Upper lobe of left lung (tissue), 6 donors: ENCODE measurements around the gene ZNF407. TPM values are rescaled to one million over a fixed set of nuclear protein-coding genes. Genes with fewer than 3 reads are reported as not detected.

Experiments
- ATAC-seq, 2 donors: fragments of 200-7000 bp; cut with Tn5 transposase; one replicate each; pipeline ENCODE4 v1.9.1; 2022; ENCODE audit warnings: mild to moderate bottlenecking in 2 of 2, moderate library complexity in 2 of 2; ENCODE audit not compliant: low FRiP score in 2 of 2
- DNase-seq, 2 donors: peaks; one replicate each; pipeline ENCODE4 v3.0.0-alpha.2; 2019 to 2020
- H3K27ac ChIP-seq, 4 donors: fragments of 200-600 bp; sonication (generic); one replicate each; pipeline ENCODE4 v1.5.1; 2016 to 2019
- H3K27me3 ChIP-seq, 4 donors: fragments of 200-600 bp; sonication (generic); one replicate each; pipeline ENCODE4 v1.5.1; 2017 to 2019
- H3K36me3 ChIP-seq, 4 donors: fragments of 200-600 bp; sonication (generic); one replicate each; pipeline ENCODE4 v1.5.1; 2016 to 2019
- H3K4me1 ChIP-seq, 4 donors: fragments of 200-600 bp; sonication (generic); one replicate each; pipeline ENCODE4 v1.5.1; 2018 to 2019
- H3K4me3 ChIP-seq, 4 donors: fragments of 200-600 bp; sonication (generic); one replicate each; pipeline ENCODE4 v1.5.1; 2017 to 2019; ENCODE audit warnings: mild to moderate bottlenecking in 2 of 4, moderate library complexity in 1 of 4
- H3K9me3 ChIP-seq, 4 donors: fragments of 200-600 bp; sonication (generic); one replicate each; pipeline ENCODE4 v1.5.1; 2018 to 2019
- CTCF ChIP-seq, 6 experiments: fragments of 450-650 bp in 4 of 6; fragments of 200-600 bp in 2 of 6; sonication (generic) in 2 of 6; IDR thresholded peaks; one replicate each; pipeline ENCODE4 v1.5.1; 2016 to 2019; ENCODE audit warnings: antibody characterized with exemption in 6 of 6
- EP300 ChIP-seq, 4 donors: sonication (generic); formaldehyde crosslinking; IDR thresholded peaks; one replicate each; pipeline ENCODE4 v1.5.1; 2017; ENCODE audit warnings: antibody characterized with exemption in 4 of 4, control low read depth in 2 of 4
- POLR2A ChIP-seq, 4 donors: fragments of 450-650 bp; IDR thresholded peaks; one replicate each; pipeline ENCODE4 v1.5.1; 2016 to 2017; ENCODE audit warnings: antibody characterized with exemption in 4 of 4, mild to moderate bottlenecking in 2 of 4
- POLR2AphosphoS5 ChIP-seq, 2 donors: sonication (generic); formaldehyde crosslinking; IDR thresholded peaks; one replicate each; pipeline ENCODE4 v1.5.1; 2017; ENCODE audit warnings: antibody characterized with exemption in 2 of 2
- WGBS, 2 donors: methylation state at CpG; one replicate each; pipeline ENCODE4 v1.1.5; 2017 to 2018; 5-methylcytosine and 5-hydroxymethylcytosine counted together
- total RNA-seq, 6 donors: library from RNA; depleted of rRNA in 4 of 6; stranded (reverse); fragments of >200 nt in 4 of 6; gene quantifications; one replicate each; pipeline versions ENCODE4 v1.1.0 to v1.2.1, GENCODE V29; 2016 to 2021
- donor health status: DM: no; HTN: no; CAD: no; lungs with moderate emphysema.
- donor health status: DM: no; HTN: yes; CAD: no; lungs with severe emphysema.

ZNF407 gene
- total RNA-seq, 6 donors from 2014 or later: 12.2 to 77.5 (median 17.1) TPM

DNA sequence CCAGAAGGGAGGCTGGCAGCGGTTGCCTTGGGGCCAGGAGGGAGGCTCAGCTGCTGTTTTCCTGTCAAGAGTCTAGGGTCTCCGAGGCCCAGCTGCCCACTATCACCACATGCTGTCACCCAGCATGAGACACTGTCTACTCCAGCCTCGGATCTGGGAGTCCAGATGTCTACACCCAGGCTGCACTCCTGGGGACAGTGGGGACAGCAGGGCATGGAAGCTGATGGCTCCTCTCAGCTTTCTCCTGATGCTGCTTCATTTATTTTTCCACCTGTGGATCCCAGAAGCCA, 477.3 kb downstream of the ZNF407 start:
- peaks cover 13 to 21% (median 16%) of the 10 kb centered on the region in 4 donors for H3K4me1 ChIP-seq
- peaks cover 4 to 21% (median 6%) of the 10 kb centered on the region in 4 donors for H3K9me3 ChIP-seq
- no peak overlapping the region for H3K4me3 ChIP-seq
- no peaks in the 10 kb centered on the region for H3K36me3 ChIP-seq
- ATAC-seq (no peak), DNase-seq (no peak)
- H3K27me3 ChIP-seq: no peaks in the 10 kb centered on the region
- no peak for TF ChIP-seq EP300 (IDR thresholded peaks at IDR 0.05)
- TF ChIP-seq POLR2A (IDR thresholded peaks at IDR 0.05): no peak
- TF ChIP-seq POLR2AphosphoS5 (IDR thresholded peaks at IDR 0.05): no peak
- TF ChIP-seq CTCF (IDR thresholded peaks at IDR 0.05): no peak
- WGBS, 2 donors: 94 to 100% methylated on average over 1 to 3 of the region's 3 CpGs
- H3K27ac ChIP-seq: no peak overlapping the region

DNA sequence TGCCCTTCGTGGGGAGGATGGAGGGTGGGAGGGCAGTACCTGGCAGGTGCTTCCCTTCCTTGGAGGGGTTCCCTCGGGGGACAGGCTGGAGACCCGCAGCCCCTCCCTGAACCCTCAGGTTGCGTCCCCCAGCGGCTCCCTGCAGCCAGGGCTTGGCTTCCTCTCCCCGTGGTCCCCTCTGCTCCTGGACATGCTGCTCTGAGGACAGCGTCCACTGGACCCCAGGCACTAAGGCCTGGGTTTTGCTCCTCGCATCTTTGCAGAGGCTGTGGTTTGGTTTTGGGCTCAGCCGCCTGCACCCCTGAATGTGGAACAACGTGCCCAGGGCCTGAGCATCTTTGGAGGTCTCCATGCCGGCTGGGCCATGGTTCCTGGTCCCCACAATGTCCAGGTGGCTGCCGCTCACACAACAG, 477.8 kb downstream of the ZNF407 start:
- no peak for TF ChIP-seq POLR2A (IDR thresholded peaks at IDR 0.05)
- TF ChIP-seq CTCF (IDR thresholded peaks at IDR 0.05): no peak
- no peak for TF ChIP-seq EP300 (IDR thresholded peaks at IDR 0.05)
- TF ChIP-seq POLR2AphosphoS5 (IDR thresholded peaks at IDR 0.05): no peak
- WGBS, 2 donors: 95 to 97% methylated on average over 7 to 12 of the region's 12 CpGs
- DNase-seq: no peak

GRCh38 chr18:75076286-75076685, 478.6 kb downstream of the ZNF407 start:
- WGBS, 2 donors: 92% methylated on average over 5 of the region's 5 CpGs
- TF ChIP-seq CTCF (IDR thresholded peaks at IDR 0.05): no peak
- TF ChIP-seq POLR2A (IDR thresholded peaks at IDR 0.05): no peak
- no peak for TF ChIP-seq EP300 (IDR thresholded peaks at IDR 0.05)
- no peak for TF ChIP-seq POLR2AphosphoS5 (IDR thresholded peaks at IDR 0.05)
- no peak for DNase-seq
- H3K36me3 ChIP-seq: no peaks in the 10 kb centered on the region
- no peaks in the 10 kb centered on the region for H3K27me3 ChIP-seq
- H3K9me3 ChIP-seq: peaks cover 4 to 21% (median 6%) of the 10 kb centered on the region in 4 donors
- ATAC-seq: no peak
- no peak overlapping the region for H3K4me3 ChIP-seq
- H3K27ac ChIP-seq: no peak overlapping the region
- peaks cover 7 to 9% (median 8%) of the 10 kb centered on the region in 4 donors for H3K4me1 ChIP-seq

More for the DNA sequence above, 477.8 kb downstream of the ZNF407 start:
- Histone ChIP-seq H3K9me3 (peaks cover 4 to 21% (median 6%) of the 10 kb centered on the region in 4 donors), H3K27me3 (no peaks in the 10 kb centered on the region), H3K4me3 (no peak overlapping the region), H3K4me1 (peaks cover 12 to 16% (median 12%) of the 10 kb centered on the region in 4 donors), H3K27ac (no peak overlapping the region), H3K36me3 (no peaks in the 10 kb centered on the region)
- no peak for ATAC-seq

DNA sequence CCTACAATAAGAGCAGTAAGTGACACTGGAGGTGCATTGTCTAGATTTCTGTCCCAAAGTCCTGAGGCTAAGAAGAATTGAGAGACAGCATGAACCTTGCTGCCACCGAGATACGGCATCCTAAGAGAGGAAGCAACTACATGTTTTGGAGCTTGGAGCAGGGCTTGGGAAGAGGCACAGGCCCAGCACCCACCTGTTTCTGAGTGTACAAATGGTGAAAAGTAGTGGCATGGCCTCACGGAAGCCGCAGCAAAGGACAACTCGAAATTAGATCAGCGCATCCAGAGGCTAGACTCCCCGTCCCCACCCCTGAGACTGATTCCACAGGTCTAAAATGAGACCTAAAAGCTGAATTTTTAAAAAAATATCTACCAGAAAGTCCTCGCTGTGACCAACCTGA, 483.8 kb downstream of the ZNF407 start:
- Histone ChIP-seq H3K27me3 (no peaks in the 10 kb centered on the region), H3K27ac (no peak overlapping the region), H3K36me3 (no peaks in the 10 kb centered on the region), H3K4me3 (no peak overlapping the region), H3K4me1 (no peaks in the 10 kb centered on the region), H3K9me3 (peaks cover 4 to 26% (median 6%) of the 10 kb centered on the region in 4 donors)
- no peak for TF ChIP-seq CTCF (IDR thresholded peaks at IDR 0.05)
- no peak for TF ChIP-seq POLR2A (IDR thresholded peaks at IDR 0.05)
- no peak for TF ChIP-seq POLR2AphosphoS5 (IDR thresholded peaks at IDR 0.05)
- TF ChIP-seq EP300 (IDR thresholded peaks at IDR 0.05): no peak
- WGBS, 2 donors: 88 to 95% methylated on average over 8 of the region's 8 CpGs
- DNase-seq (no peak), ATAC-seq (no peak)

DNA sequence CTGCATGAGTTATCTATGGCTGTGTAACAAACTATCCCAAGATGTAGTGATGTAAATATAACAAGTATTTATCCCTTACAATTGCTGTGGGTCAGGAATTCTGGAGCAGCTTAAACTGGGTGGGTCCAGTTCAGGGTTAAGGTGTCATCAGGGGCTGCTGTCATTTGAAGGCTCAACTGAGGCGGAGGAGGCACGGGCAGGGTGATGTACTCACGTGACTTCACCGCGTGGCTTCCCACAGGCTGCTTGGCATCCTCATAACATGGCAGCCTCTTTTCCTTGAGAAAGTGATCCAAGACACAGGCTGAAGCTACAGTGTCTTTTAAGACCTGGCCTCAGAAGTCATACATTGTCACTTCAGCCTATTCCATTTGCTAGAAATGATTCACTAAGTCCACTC, 485.5 kb downstream of the ZNF407 start:
- no peaks in the 10 kb centered on the region for H3K4me1 ChIP-seq
- no peaks in the 10 kb centered on the region for H3K27me3 ChIP-seq
- 95% methylated on average over 5 of the region's 5 CpGs; no CpG with 5 or more reads in 1 of the 2 donors for WGBS, 2 donors
- H3K27ac ChIP-seq: no peak overlapping the region
- H3K4me3 ChIP-seq: no peak overlapping the region
- DNase-seq (no peak), ATAC-seq (no peak)
- peaks cover under 1 to 10% (median 3%) of the 10 kb centered on the region in 4 donors for H3K9me3 ChIP-seq
- no peaks in the 10 kb centered on the region for H3K36me3 ChIP-seq
- TF ChIP-seq EP300 (IDR thresholded peaks at IDR 0.05) (no peak), CTCF (IDR thresholded peaks at IDR 0.05) (no peak), POLR2A (IDR thresholded peaks at IDR 0.05) (no peak), POLR2AphosphoS5 (IDR thresholded peaks at IDR 0.05) (no peak)
